GM21576 (cell line): Measurements from ENCODE around the gene SIPA1L3.

Experiments
- ATAC-seq: cut with Tn5 transposase; IDR thresholded peaks from one replicate; pipeline ENCODE4 v1.9.1; 2021; ENCODE audit warnings: mild to moderate bottlenecking, moderate library complexity; ENCODE audit not compliant: unreplicated experiment

SIPA1L3 gene

GRCh38 chr19:38036707-38037611 lies 130.0 kb downstream of the SIPA1L3 start:
- no peak for ATAC-seq

- no peak for ATAC-seq
Observed at GRCh38 chr19:38039966-38040365, 133.0 kb downstream of the SIPA1L3 start.

- ATAC-seq: no peak
Observed at GRCh38 chr19:38042132-38042531, 135.1 kb downstream of the SIPA1L3 start.

GRCh38 chr19:38043649-38044144 lies 136.7 kb downstream of the SIPA1L3 start:
- no peak for ATAC-seq

- no peak for ATAC-seq
Observed at GRCh38 chr19:38044267-38045111, 137.5 kb downstream of the SIPA1L3 start.

- ATAC-seq: no peak
Observed at GRCh38 chr19:38045554-38046253, 138.7 kb downstream of the SIPA1L3 start.

GRCh38 chr19:38046254-38047048 lies 139.4 kb downstream of the SIPA1L3 start:
- peak; percentile 36 for ATAC-seq

GRCh38 chr19:38047049-38047438 lies 140.0 kb downstream of the SIPA1L3 start:
- no peak for ATAC-seq

- ATAC-seq: no peak
Observed at GRCh38 chr19:38047641-38048040, 140.6 kb downstream of the SIPA1L3 start.

GRCh38 chr19:38049105-38049649 lies 142.2 kb downstream of the SIPA1L3 start:
- peak; percentile 36 for ATAC-seq

- ATAC-seq: no peak
Observed at GRCh38 chr19:38055010-38055409, 148.0 kb downstream of the SIPA1L3 start.

GRCh38 chr19:38055655-38056521 lies 148.9 kb downstream of the SIPA1L3 start:
- no peak for ATAC-seq

GRCh38 chr19:38056646-38057045 lies 149.6 kb downstream of the SIPA1L3 start:
- no peak for ATAC-seq

GRCh38 chr19:38057959-38058690 lies 151.1 kb downstream of the SIPA1L3 start:
- ATAC-seq: no peak

GRCh38 chr19:38059897-38060296 lies 152.9 kb downstream of the SIPA1L3 start:
- no peak for ATAC-seq

GRCh38 chr19:38060331-38060730 lies 153.3 kb downstream of the SIPA1L3 start:
- no peak for ATAC-seq

- ATAC-seq: no peak
Observed at GRCh38 chr19:38061294-38061693, 154.3 kb downstream of the SIPA1L3 start.
